HUES64 (cell line): ENCODE results near the gene IFIT1B.
"Not testable (repeated sequence)": the region's sequence is repeated elsewhere in the genome, so short reads cannot be mapped to it uniquely, and the experiment has no call there.

Experiments used
- H3K27ac ChIP-seq: 2 replicates; pipeline ENCODE4 v1.7.0; 2013; ENCODE audit warnings: low read depth, low read length, inconsistent platforms
- H3K27me3 ChIP-seq: 2 replicates; pipeline ENCODE4 v1.6.1; 2013; ENCODE audit warnings: mild to moderate bottlenecking, low read length; ENCODE audit not compliant: insufficient read depth
- H3K36me3 ChIP-seq: 2 replicates; pipeline ENCODE4 v1.6.1; 2013; ENCODE audit warnings: mild to moderate bottlenecking, low read length; ENCODE audit not compliant: insufficient read depth
- H3K4me1 ChIP-seq: 2 replicates; pipeline ENCODE4 v1.6.1; 2013; ENCODE audit warnings: mild to moderate bottlenecking, low read length, moderate library complexity; ENCODE audit not compliant: insufficient read depth
- H3K4me3 ChIP-seq: 2 replicates; pipeline ENCODE4 v1.5.1; 2013; ENCODE audit warnings: mild to moderate bottlenecking, low read length, moderate library complexity
- H3K9ac ChIP-seq: 2 replicates; pipeline ENCODE4 v1.6.1; 2013; ENCODE audit warnings: mild to moderate bottlenecking, low read depth, low read length
- H3K9me3 ChIP-seq: 2 replicates; pipeline ENCODE4 v1.6.1; 2013; ENCODE audit warnings: low read depth, low read length; ENCODE audit not compliant: insufficient read depth
- WGBS: fragments of 150-250, 120-280 bp; methylation state at CpG from one replicate; pipeline ENCODE4 v1.1.7; 2013; ENCODE audit warnings: missing lambda C conversion rate; 5-methylcytosine and 5-hydroxymethylcytosine counted together

IFIT1B gene

DNA sequence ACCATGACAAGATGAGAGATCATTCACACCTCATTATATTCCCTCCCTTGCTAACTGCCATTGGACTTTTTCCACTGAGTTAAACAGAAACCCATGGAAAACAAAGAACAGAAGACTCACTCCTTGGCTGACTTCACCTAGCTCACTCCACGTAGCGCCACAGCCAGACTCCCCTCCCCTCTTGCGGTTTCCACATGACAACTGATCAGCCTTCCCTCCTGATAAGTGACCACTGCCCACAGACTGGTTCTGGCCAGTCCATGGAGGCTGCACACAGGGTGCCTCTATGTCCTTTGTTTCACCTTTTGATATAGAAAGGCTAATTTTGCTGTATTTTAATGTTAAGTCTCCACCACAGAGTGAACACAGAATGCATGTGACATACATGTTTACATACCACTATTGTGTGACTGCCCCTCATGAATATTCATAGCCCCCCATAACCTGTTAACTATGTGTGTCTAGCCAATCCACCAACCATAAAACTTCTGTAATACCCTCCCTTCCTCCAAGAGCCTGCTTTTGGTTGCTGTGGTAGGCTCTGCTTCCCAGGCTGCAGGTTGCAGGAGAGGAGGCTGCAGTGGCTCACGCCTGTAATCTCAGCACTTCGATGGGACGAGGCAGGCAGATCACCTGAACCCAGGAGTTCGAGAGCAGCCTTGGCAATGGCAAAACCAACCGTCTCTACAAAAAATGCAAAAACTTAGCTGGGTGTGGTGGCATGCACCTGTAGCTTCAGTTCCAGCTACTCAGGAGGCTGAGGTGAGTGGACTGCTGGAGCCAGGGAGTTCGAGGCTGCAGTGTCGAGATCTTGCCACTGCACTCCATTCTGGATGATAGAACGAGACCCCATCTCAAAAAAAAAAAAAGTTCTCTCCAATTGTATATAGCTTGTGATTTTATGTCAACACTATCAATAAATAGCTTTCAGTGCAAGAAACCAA, 26.5 kb downstream of the IFIT1B start:
- Histone ChIP-seq H3K27ac (no peak overlapping the region), H3K4me3 (no peak overlapping the region), H3K27me3 (no peaks in the 10 kb centered on the region), H3K36me3 (no peaks in the 10 kb centered on the region), H3K9ac (no peak overlapping the region), H3K4me1 (no peaks in the 10 kb centered on the region), H3K9me3 (no peaks in the 10 kb centered on the region)
- WGBS = 91% methylated on average over 10 of the region's 11 CpGs

DNA sequence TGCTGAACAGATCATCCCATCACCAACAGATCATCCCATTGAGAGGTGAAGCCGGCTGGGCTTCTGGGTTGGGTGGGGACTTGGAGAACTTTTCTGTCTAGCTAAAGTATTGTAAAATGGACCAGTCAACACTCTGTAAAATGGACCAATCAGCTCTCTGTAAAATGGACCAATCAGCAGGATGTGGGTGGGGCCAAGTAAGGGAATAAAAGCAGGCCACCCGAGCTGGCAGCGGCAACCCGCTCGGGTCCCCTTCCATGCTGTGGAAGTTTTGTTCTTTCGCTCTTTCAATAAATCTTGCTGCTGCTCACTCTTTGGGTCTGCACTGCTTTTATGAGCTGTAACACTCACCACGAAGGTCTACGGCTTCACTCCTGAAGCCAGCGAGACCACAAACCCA, 28.3 kb downstream of the IFIT1B start:
- H3K36me3 ChIP-seq, H3K27ac ChIP-seq, H3K9ac ChIP-seq, H3K27me3 ChIP-seq, H3K4me3 ChIP-seq, H3K4me1 ChIP-seq, H3K9me3 ChIP-seq: not testable (repeated sequence)
- 96% methylated on average over 8 of the region's 9 CpGs for WGBS

DNA sequence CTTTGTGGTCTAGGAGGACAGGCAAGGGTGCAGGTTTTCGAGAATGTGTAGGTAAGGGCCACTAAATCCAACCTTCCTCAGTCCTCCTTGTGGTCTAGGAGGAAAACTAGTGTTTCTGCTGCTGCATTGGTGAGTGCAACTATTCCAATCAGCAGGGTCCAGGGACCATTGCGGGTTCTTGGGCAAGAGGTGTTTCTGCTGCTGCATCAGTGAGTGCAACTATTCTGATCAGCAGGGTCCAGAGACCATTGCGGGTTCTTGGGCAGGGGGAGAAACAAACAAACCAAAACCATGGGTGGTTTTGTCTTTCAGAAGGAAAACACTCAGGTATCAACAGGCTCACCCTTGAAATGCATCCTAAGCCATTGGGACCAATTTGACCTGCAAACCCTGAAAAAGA, 29.9 kb downstream of the IFIT1B start:
- H3K36me3 ChIP-seq, H3K9me3 ChIP-seq, H3K9ac ChIP-seq, H3K27ac ChIP-seq, H3K27me3 ChIP-seq, H3K4me1 ChIP-seq, H3K4me3 ChIP-seq: not testable (repeated sequence)
- WGBS = 95% methylated on average over 3 of the region's 3 CpGs

DNA sequence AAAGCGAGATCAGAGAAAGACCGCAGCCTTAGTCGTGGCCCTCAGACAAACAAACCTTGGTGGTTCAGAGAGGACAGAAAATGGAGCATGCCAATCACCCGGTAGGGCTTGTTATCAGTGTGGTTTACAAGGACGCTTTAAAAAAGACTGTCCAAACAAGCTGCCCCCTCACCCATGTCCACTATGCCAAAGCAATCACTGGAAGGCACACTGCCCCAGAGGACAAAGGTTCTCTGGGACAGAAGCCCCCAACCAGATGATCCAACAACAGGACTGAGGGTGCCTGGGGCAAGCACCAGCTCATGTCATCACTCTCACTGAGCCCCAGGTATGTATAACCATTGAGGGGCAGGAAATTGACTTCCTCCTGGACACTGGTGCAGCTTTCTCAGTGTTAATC, 31.4 kb downstream of the IFIT1B start:
- not testable (repeated sequence) for H3K4me1 ChIP-seq, H3K9ac ChIP-seq, H3K36me3 ChIP-seq, H3K27ac ChIP-seq, H3K4me3 ChIP-seq, H3K9me3 ChIP-seq
- 95% methylated on average over 5 of the region's 5 CpGs for WGBS
- peaks cover 12% of the 10 kb centered on the region for H3K27me3 ChIP-seq

DNA sequence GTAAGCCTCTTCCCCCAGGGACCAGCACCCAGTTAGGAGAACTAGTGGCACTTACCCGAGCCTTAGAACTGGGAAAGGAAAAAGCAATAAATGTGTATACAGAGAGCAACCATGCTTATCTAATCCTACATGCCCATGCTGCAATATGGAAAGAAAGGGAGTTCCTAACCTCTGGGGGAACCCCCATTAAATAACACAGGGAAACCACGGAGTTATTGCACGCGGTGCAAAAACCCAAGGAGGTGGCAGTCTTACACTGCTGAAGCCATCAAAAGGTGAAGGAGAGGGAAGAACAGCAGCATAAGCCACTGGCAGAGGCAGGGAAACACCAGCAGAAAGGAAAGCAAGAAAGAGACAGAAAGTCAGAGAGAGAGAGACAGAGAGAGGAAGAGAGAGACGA, 32.7 kb downstream of the IFIT1B start:
- not testable (repeated sequence) for H3K36me3 ChIP-seq, H3K9ac ChIP-seq, H3K4me3 ChIP-seq, H3K4me1 ChIP-seq, H3K27ac ChIP-seq, H3K9me3 ChIP-seq
- WGBS = 97% methylated on average over 5 of the region's 5 CpGs
- H3K27me3 ChIP-seq = peaks cover 22% of the 10 kb centered on the region

DNA sequence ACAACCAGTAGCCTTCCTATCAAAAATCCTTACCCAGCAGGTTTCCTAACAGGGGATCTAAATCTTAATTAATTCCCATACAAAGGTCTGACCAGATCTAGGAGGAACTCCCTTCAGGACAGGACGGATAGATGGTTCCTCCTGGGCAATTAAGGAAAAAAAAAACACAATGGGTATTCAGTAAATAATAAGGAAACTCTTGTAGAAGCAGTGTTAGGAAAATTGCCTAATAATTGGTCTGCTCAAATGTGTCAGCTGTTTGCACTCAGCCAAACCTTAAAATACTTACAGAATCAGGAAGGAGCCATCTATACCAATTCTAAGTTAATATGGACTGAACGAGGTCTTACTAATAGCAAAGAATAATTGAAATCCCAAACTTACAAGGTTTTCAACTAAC, 33.3 kb downstream of the IFIT1B start:
- not testable (repeated sequence) for H3K4me1 ChIP-seq, H3K4me3 ChIP-seq, H3K9me3 ChIP-seq, H3K36me3 ChIP-seq, H3K9ac ChIP-seq, H3K27ac ChIP-seq
- H3K27me3 ChIP-seq = peaks cover 28% of the 10 kb centered on the region
- 91% methylated on average over 2 of the region's 2 CpGs for WGBS

DNA sequence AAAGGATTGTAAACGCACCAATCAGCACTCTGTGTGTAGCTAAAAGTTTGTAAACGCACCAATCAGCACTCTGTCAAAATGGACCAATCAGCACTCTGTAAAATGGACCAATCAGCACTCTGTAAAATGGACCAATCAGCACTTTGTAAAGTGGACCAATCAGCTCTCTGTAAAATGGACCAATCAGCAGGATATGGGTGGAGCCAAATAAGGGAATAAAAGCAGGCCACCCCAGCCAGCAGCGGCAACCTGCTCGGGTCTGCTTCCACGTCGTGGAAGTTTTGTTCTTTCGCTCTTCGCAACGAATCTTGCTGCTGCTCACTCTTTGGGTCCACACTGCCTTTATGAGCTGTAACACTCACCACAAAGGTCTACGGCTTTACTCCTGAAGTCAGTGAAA, 34.4 kb downstream of the IFIT1B start:
- not testable (repeated sequence) for H3K4me3 ChIP-seq, H3K9ac ChIP-seq, H3K36me3 ChIP-seq, H3K27ac ChIP-seq, H3K9me3 ChIP-seq, H3K4me1 ChIP-seq
- 96% methylated on average over 10 of the region's 10 CpGs for WGBS
- peaks cover 32% of the 10 kb centered on the region for H3K27me3 ChIP-seq

DNA sequence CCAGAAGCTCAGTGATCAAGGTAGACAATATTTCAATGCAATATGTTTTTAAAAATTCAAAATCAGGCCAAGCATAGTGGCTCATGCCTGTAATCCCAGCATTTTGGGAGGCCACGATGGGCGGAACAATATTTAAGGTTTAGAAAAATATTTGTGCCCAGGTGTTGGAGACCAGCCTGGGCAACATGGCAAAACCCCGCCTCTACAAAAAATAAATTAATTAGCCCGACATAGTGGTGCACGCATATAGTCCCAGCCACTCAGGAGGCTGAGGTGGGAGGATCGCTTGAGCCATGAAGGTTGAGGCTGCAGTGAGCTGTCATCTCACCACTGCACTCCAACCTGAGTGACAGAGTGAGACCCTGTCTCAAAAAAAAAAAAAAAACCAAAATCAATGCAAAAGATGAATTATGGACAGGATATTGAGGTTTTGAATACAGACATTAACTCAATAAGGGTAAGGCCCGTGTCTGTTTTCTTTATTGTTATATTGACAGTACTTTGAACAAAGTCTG, 35.6 kb downstream of the IFIT1B start:
- H3K27ac ChIP-seq = no peak overlapping the region
- peaks cover 10% of the 10 kb centered on the region for H3K36me3 ChIP-seq
- 93% methylated on average over 7 of the region's 7 CpGs for WGBS
- H3K9me3 ChIP-seq = no peaks in the 10 kb centered on the region
- peaks cover 6% of the 10 kb centered on the region for H3K4me1 ChIP-seq
- H3K4me3 ChIP-seq = peak overlapping the region; percentile 97
- no peak overlapping the region for H3K9ac ChIP-seq
- peaks cover 32% of the 10 kb centered on the region for H3K27me3 ChIP-seq

DNA sequence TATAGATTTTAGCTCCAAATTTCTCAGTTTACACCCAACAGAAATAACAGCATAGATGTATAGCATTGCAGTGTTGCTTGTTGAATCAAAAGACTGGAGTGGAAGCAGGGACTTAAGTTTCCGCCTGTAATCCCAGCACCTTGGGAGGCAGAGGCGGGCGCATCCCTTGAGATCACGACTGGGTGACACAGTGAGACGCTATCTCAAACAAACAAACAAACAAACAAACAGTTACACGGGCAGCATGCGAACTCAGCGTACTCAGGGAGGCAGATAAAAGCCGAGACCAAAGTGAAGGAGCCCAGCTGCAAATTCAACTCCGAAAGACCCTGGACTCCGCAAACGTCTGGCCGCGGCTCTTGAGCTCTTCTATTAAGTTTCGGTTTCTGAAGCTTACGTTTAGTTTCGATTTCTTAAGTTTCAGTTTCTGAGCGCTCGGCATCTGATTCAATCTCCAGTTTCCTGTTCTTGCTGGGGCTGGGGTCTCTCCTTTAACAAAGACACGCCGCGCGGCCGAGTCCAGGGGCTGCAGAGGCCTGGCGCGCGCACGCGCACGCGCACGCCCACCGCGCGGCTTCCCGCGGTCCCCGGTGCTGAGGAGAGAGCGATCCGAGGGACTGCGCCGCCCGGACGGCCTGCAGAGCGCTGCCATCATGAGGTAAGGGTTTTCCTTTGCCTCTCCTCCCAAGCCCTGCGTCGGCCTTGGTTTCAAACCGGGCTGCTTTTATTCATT, 36.5 kb downstream of the IFIT1B start, which contains the start of gene IFIT5:
Gene IFIT5, plus strand, starts transcription at position 423 of the 733 bp plus-strand sequence. Its CDS starts 231 bp downstream, at position 654.
- Histone ChIP-seq H3K36me3 (peaks cover 10% of the 10 kb centered on the region), H3K4me3 (peak within 1 kb of the TSS; percentile 97), H3K27me3 (peaks cover 32% of the 10 kb centered on the region), H3K4me1 (peaks cover 14% of the 10 kb centered on the region), H3K9ac (peak within 1 kb of the TSS; percentile 87), H3K9me3 (no peaks in the 10 kb centered on the region), H3K27ac (peak within 1 kb of the TSS; percentile 22; the same call in 1 of the 2 replicates)
- WGBS = 1% methylated on average over 48 of the region's 48 CpGs

DNA sequence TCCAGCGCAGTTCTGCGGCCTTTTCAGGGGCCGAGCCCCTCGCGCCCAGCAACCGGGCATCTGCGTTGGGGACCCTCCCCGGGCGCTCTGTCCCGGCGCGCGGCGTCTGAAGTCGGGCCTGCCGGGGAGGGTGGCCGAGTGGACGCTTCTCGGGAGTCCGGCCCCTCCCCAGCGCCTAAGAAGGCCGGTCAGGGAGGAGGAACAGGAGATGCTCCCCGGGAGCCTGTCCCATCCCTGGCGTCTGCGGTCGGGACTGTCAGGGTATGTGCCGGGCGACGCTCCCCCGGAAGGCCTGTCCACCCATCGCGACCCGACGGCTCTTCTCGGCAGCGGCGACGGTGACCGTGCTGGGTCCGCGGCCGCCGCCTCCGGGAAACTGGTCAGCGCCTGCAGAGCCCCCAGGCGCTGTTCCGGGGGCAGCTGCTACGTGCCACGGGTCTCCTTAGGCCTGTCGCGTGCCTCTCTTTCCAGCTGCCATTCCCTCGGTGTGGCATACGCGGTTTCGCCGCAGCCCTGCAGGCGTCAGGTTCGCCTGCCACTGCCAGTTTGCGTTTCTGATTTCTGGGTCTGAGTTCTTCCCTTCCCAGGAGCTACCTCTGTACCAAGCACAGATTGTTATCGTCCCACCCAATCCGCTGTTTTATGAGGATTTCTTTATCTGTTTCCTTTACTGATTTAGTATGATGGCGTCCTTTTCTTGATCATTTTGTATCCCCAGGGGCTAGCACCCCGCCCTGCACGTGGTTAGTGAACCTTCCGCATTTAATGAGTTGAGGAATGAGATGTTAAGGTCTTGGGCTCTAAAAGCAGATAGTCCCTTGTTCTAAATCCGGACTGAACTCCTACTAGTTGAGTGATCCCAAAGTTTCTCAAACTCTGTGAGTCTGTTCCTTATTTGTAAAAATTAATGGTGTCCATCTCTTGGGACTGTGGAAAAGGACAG, 37.3 kb downstream of the IFIT1B start:
- H3K4me3 ChIP-seq = peak overlapping the region; percentile 97
- H3K9me3 ChIP-seq = no peaks in the 10 kb centered on the region
- peaks cover 10% of the 10 kb centered on the region for H3K36me3 ChIP-seq
- peak overlapping the region; percentile 22; the same call in 1 of the 2 replicates for H3K27ac ChIP-seq
- peak overlapping the region; percentile 87 for H3K9ac ChIP-seq
- peaks cover 32% of the 10 kb centered on the region for H3K27me3 ChIP-seq
- 8% methylated on average over 65 of the region's 66 CpGs for WGBS
- H3K4me1 ChIP-seq = peaks cover 16% of the 10 kb centered on the region
